HL-60 (cell line): ENCODE results near the gene RUNX3.

ENCODE experiments used
- DNase-seq, 2 experiments: peaks; one replicate each; pipeline ENCODE4 v3.0.0-alpha.2; 2010 to 2020; ENCODE audit warnings: low read depth in 1 of 2, low spot score in 1 of 2
- H3K27ac ChIP-seq: fragments of 250-450 bp; sonication (Bioruptor Pico); replicated peaks from 2 replicates; pipeline ENCODE4 v1.5.1; 2020; ENCODE audit warnings: mild to moderate bottlenecking, moderate library complexity
- H3K27me3 ChIP-seq: fragments of 250-450 bp; sonication (Bioruptor Pico); 2 replicates; pipeline ENCODE4 v1.5.1; 2021; ENCODE audit warnings: mild to moderate bottlenecking, moderate library complexity; ENCODE audit not compliant: insufficient read depth, poor library complexity, severe bottlenecking
- H3K4me3 ChIP-seq: replicated peaks from 2 replicates; pipeline ENCODE4 v1.5.1; 2011; ENCODE audit warnings: mild to moderate bottlenecking, control low read depth, low read length; ENCODE audit not compliant: insufficient read depth
- CTCF ChIP-seq: IDR thresholded peaks from one replicate; pipeline ENCODE4 v1.5.1; 2011; ENCODE audit warnings: low read length, control low read depth, inconsistent platforms; ENCODE audit not compliant: insufficient read depth
- GABPA ChIP-seq: IDR thresholded peaks from 2 replicates; pipeline ENCODE4 v1.6.1; 2012; ENCODE audit warnings: low read depth
- POLR2AphosphoS5 ChIP-seq: IDR thresholded peaks from 2 replicates; pipeline ENCODE4 v1.6.1; 2012; ENCODE audit warnings: low read depth
- REST ChIP-seq: IDR thresholded peaks from 2 replicates; pipeline ENCODE4 v1.6.1; 2012; ENCODE audit warnings: low read depth; ENCODE audit not compliant: insufficient replicate concordance
- SPI1 ChIP-seq: IDR thresholded peaks from 2 replicates; pipeline ENCODE4 v1.6.1; 2012; ENCODE audit warnings: low read depth, mild to moderate bottlenecking, borderline replicate concordance

RUNX3 gene

GRCh38 chr1:24964811-24965570 lies 34.9 kb upstream of the RUNX3 start:
- TF ChIP-seq GABPA (no peak), POLR2AphosphoS5 (no peak), REST (no peak), CTCF (no peak), SPI1 (no peak)
- Histone ChIP-seq H3K27ac (no peak overlapping the region; the same call in 1 of the 2 replicates), H3K27me3 (no peaks in the 10 kb centered on the region), H3K4me3 (no peak overlapping the region)
- DNase-seq = peak; percentile 46 to 90

- no peak for DNase-seq
- H3K4me3 ChIP-seq = no peak overlapping the region
- no peak overlapping the region for H3K27ac ChIP-seq
- TF ChIP-seq POLR2AphosphoS5 = no peak
- TF ChIP-seq SPI1 = no peak
- TF ChIP-seq GABPA = no peak
- TF ChIP-seq REST = no peak
- TF ChIP-seq CTCF = no peak
- no peaks in the 10 kb centered on the region for H3K27me3 ChIP-seq
Measured at GRCh38 chr1:24963943-24964693, 34.0 kb upstream of the RUNX3 start.

- Histone ChIP-seq H3K4me3 (no peak overlapping the region), H3K27me3 (no peaks in the 10 kb centered on the region), H3K27ac (no peak overlapping the region)
- no peak for TF ChIP-seq REST
- TF ChIP-seq CTCF = no peak
- TF ChIP-seq GABPA = no peak
- no peak for TF ChIP-seq SPI1
- no peak for DNase-seq
Measured at GRCh38 chr1:24963099-24963872, 33.2 kb upstream of the RUNX3 start.
